Breast epithelium (tissue), 4 donors: ENCODE results near the gene OXLD1. TPM values are rescaled to one million over a fixed set of nuclear protein-coding genes. Genes with fewer than 3 reads are reported as not detected.
A peak's percentile ranks its signal among the peaks of the same experiment; 100 is the strongest.

Experiments used
- DNase-seq, 2 donors: peaks; one replicate each; pipeline ENCODE4 v3.0.0-alpha.2; 2019; ENCODE audit warnings: low spot score in 2 of 2
- H3K27ac ChIP-seq, 2 donors: fragments of 200-600 bp; sonication (generic) in 1 of 2; one replicate each; pipeline ENCODE4 v1.5.1; 2016 to 2019; ENCODE audit warnings: mild to moderate bottlenecking in 1 of 2
- H3K27me3 ChIP-seq, 2 donors: fragments of 200-600 bp; sonication (generic) in 1 of 2; one replicate each; pipeline versions ENCODE4 v1.5.1 to v1.6.0; 2017 to 2019; ENCODE audit warnings: control low read depth in 1 of 2, mild to moderate bottlenecking in 1 of 2
- H3K36me3 ChIP-seq: fragments of 200-600 bp; one replicate; pipeline ENCODE4 v1.5.1; 2019
- H3K4me1 ChIP-seq, 2 donors: fragments of 200-600 bp; sonication (generic); one replicate each; pipeline ENCODE4 v1.5.1; 2016 to 2019; ENCODE audit warnings: control low read depth in 1 of 2
- H3K4me3 ChIP-seq, 3 donors: fragments of 200-600 bp; sonication (generic); 1 replicate in 2 of 3; 2 replicates in 1 of 3; pipeline ENCODE4 v1.5.1; 2016 to 2019; ENCODE audit warnings: mild to moderate bottlenecking in 3 of 3, moderate library complexity in 2 of 3
- H3K9me3 ChIP-seq, 2 donors: fragments of 200-600 bp; sonication (generic) in 1 of 2; one replicate each; pipeline ENCODE4 v1.5.1; 2016 to 2019; ENCODE audit warnings: control low read depth in 1 of 2
- POLR2A ChIP-seq: fragments of 450-650 bp; IDR thresholded peaks from one replicate; pipeline ENCODE4 v1.6.1; 2016; ENCODE audit warnings: antibody characterized with exemption, mild to moderate bottlenecking, moderate library complexity
- POLR2AphosphoS5 ChIP-seq, 3 donors: sonication (generic); formaldehyde crosslinking; IDR thresholded peaks; one replicate each; pipeline ENCODE4 v1.6.1; 2017; ENCODE audit warnings: antibody characterized with exemption in 3 of 3
- intact Hi-C: fragments of 100-400 bp; cut with DNase I; formaldehyde crosslinking; loops from one replicate; pipeline ENCODE4 v1.15.1; 2023; ENCODE audit warnings: low total_unique reads
- total RNA-seq, 3 donors: library from RNA; depleted of rRNA; stranded (reverse); fragments of >200 nt; gene quantifications; one replicate each; pipeline ENCODE4 v1.1.0, GENCODE V29; 2016
- TF ChIP-seq, protein P1 (sequence below), 3 donors: fragments of 450-650 bp; IDR thresholded peaks; one replicate each; pipeline ENCODE4 v1.5.1; 2016 to 2017; ENCODE audit warnings: antibody characterized with exemption in 3 of 3, mild to moderate bottlenecking in 3 of 3, moderate library complexity in 3 of 3

OXLD1 gene
- total RNA-seq, 3 donors from 2014 or later, result 34.4 to 43.6 (median 42.6) TPM

DNA sequence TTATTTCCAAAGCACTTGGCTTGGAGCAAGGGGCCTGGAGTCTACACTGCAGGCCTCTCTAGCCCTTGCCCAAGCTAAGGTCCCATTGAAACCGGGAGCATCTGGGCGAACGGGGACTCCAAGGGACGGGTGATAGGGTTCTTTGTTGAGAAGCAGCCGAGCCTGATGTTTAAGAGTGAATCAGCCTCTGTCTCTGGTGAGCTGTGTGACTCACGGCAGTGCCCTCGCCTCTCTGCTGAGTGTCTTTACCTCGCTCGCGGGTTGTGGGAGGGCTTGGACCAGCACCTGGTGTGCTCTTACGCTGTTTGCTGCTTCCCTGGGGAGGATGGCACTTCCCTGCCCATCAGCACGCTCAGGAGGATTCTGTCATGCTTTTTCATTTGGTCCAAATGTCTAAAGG is 18.7 kb upstream of the OXLD1 start:
- intact Hi-C loops, result no loop called here
- DNase-seq, result no peak
- Histone ChIP-seq H3K4me1 (peaks cover 14 to 28% of the 10 kb centered on the region in 2 donors), H3K36me3 (no peaks in the 10 kb centered on the region), H3K27ac (peak overlapping the region; percentile 5 to 89), H3K4me3 (peak overlapping the region; percentile 73 to 100 (median 83)), H3K27me3 (no peaks in the 10 kb centered on the region), H3K9me3 (no peaks in the 10 kb centered on the region)
- no peak for TF ChIP-seq POLR2AphosphoS5 (IDR thresholded peaks at IDR 0.05)
- TF ChIP-seq POLR2A, result no peak
- TF ChIP-seq, protein P1, sequence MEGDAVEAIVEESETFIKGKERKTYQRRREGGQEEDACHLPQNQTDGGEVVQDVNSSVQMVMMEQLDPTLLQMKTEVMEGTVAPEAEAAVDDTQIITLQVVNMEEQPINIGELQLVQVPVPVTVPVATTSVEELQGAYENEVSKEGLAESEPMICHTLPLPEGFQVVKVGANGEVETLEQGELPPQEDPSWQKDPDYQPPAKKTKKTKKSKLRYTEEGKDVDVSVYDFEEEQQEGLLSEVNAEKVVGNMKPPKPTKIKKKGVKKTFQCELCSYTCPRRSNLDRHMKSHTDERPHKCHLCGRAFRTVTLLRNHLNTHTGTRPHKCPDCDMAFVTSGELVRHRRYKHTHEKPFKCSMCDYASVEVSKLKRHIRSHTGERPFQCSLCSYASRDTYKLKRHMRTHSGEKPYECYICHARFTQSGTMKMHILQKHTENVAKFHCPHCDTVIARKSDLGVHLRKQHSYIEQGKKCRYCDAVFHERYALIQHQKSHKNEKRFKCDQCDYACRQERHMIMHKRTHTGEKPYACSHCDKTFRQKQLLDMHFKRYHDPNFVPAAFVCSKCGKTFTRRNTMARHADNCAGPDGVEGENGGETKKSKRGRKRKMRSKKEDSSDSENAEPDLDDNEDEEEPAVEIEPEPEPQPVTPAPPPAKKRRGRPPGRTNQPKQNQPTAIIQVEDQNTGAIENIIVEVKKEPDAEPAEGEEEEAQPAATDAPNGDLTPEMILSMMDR (IDR thresholded peaks at IDR 0.05), result no peak

DNA sequence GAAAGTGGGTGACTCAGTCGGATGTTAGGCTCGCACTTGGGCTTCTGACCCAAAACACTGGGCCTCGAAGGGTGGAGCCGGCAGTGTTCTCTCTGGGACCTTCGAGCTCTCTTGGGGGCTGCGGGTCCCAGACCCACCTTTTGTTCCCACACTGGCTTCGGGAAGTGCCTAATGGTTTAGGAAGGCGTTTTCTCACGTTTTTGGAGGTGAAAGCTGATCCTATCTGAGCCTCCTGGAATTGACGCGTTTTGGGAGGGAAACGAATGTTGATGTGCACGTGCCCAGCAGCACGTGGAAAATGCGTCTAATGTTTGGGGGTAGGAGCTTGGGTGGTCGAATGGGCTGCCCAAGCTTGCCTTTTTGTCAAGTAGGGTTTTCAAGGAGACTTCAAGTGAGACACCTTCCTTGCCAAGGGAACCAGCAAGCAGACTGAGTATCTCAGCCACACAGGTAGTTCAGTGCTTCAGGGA is 18.1 kb upstream of the OXLD1 start:
- intact Hi-C loops, result no loop called here
- Histone ChIP-seq H3K27ac (peak overlapping the region; percentile 88 to 89), H3K4me1 (peaks cover 14 to 28% of the 10 kb centered on the region in 2 donors), H3K9me3 (no peaks in the 10 kb centered on the region), H3K4me3 (peak overlapping the region; percentile 73 to 100 (median 83)), H3K27me3 (no peaks in the 10 kb centered on the region), H3K36me3 (no peaks in the 10 kb centered on the region)
- TF ChIP-seq, protein P1 (IDR thresholded peaks at IDR 0.05), result no peak
- no peak for TF ChIP-seq POLR2AphosphoS5 (IDR thresholded peaks at IDR 0.05)
- no peak for TF ChIP-seq POLR2A
- no peak for DNase-seq

DNA sequence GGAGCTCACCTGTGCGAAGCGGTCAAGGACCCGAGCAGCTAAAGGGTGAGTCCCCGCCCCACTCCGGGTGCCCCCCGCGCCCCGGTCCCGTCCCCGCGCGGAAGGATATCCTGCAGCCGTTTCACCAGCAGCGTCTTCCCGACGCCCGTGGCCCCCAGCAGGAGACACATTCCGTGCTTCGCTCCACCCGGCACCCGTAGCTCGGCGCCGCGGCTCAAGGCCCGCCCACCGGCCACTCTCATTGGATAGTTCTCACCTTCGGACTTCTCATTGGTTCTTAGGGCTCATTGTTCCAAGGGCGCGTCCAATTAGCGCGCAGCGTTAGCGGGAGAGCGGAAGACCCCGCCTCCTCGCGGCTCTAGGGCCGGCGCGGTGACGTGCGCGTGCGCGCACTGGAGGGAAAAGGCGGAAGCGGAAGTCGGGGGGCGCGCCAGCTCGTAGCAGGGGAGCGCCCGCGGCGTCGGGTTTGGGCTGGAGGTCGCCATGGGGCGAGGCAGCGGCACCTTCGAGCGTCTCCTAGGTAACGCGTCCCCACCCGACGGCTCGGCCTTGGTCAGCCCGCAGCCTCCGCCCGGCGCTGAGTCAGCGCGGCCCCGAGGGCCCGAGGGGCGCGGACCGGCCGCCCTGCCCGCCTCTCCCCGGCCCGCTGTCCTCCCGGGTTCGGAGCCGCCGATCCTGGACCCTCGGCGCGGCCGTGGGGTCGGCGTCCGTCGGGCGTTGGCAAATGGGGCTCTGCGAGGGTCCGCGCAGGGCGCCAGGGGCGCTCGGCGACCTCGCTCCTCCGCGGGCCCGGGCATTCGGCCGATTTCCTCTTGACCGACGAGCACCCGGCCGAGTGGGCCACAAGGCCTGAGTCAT is 17.4 kb upstream of the OXLD1 start, which contains the start of the genes ARL16 and HGS:
ARL16 (minus strand) TSS at position 214 of the 858 bp plus-strand sequence; CDS start at position 170, 44 bp downstream.
HGS (plus strand) TSS at position 428 of the 858 bp plus-strand sequence; CDS start at position 484, 56 bp downstream.
- H3K4me1 ChIP-seq, result peaks cover 14 to 28% of the 10 kb centered on the region in 2 donors
- no peaks in the 10 kb centered on the region for H3K36me3 ChIP-seq
- peak; percentile 98 to 99 for DNase-seq
- intact Hi-C loops, result no loop called here
- no peaks in the 10 kb centered on the region for H3K9me3 ChIP-seq
- H3K27me3 ChIP-seq, result no peaks in the 10 kb centered on the region
- H3K27ac ChIP-seq, result peak within 1 kb of the TSS; percentile 88 to 89
- TF ChIP-seq, protein P1 (IDR thresholded peaks at IDR 0.05), result no peak
- TF ChIP-seq POLR2AphosphoS5 (IDR thresholded peaks at IDR 0.05) (peak; percentile 63 to 72 (median 66)), POLR2A (no peak)
- H3K4me3 ChIP-seq, result peak within 1 kb of the TSS; percentile 73 to 100 (median 83)

DNA sequence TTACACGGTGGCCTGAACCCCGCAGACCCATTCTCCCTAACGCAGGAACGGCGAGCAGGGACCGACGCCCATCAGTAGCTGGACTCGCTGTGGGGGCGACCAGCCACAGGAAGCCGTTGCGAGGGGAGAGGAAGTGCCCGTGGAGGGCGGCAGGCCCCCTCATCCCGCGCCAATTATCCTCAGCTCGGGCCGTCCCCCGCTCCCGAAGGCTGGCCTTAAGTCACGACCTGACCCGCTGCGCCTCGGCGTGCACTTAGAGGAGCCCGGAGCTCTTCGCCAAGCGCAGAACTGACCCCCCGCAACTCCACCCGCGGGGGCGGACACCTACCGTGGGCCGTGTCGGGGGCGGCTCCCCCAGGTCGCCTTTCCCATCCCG is 16.8 kb upstream of the OXLD1 start:
- intact Hi-C loops, result no loop called here
- Histone ChIP-seq H3K27me3 (no peaks in the 10 kb centered on the region), H3K9me3 (no peaks in the 10 kb centered on the region), H3K36me3 (no peaks in the 10 kb centered on the region), H3K4me1 (peaks cover 14 to 28% of the 10 kb centered on the region in 2 donors), H3K27ac (peak overlapping the region; percentile 88 to 89), H3K4me3 (peak overlapping the region; percentile 73 to 100 (median 83))
- TF ChIP-seq POLR2A (no peak), POLR2AphosphoS5 (IDR thresholded peaks at IDR 0.05) (no peak)
- TF ChIP-seq, protein P1 (IDR thresholded peaks at IDR 0.05), result no peak
- DNase-seq, result no peak
